LNCaP clone FGC (cell line): ENCODE results near the gene PHF21A.

Experiments
- DNase-seq: peaks from one replicate; pipeline ENCODE4 v3.0.0-alpha.2; 2011; ENCODE audit warnings: low read depth
- H3K4me3 ChIP-seq: 2 replicates; pipeline ENCODE4 v1.5.1; 2011; ENCODE audit warnings: mild to moderate bottlenecking, low read depth, low read length, control low read depth
- TF ChIP-seq, protein P1 (sequence below): IDR thresholded peaks from 2 replicates; pipeline ENCODE4 v1.5.1; 2012; ENCODE audit warnings: mild to moderate bottlenecking; ENCODE audit not compliant: control insufficient read depth, insufficient read depth; ENCODE audit errors: extremely low read depth

Gene PHF21A

DNA sequence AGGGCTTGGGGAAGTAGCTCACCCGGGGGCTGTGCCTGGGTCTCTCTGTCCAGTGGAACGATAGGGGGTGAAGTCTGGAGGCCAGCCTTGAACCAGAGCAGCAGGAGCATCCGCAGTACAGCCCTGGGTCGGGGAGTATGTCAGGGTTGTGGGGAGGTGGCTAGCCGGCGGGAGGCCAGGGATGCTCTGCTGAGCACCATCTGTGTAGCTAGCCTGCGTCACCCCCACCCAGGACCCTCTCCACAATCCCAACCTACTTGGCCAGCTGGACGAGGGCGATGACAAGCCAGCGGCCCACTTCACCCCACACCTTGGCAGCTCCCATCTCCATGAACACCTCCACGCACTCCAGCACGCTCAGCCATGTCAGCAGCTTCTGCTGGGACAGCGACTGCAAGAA, 205.8 kb downstream of the PHF21A start:
- no peak for DNase-seq
- no peak overlapping the region for H3K4me3 ChIP-seq
- TF ChIP-seq, protein P1, sequence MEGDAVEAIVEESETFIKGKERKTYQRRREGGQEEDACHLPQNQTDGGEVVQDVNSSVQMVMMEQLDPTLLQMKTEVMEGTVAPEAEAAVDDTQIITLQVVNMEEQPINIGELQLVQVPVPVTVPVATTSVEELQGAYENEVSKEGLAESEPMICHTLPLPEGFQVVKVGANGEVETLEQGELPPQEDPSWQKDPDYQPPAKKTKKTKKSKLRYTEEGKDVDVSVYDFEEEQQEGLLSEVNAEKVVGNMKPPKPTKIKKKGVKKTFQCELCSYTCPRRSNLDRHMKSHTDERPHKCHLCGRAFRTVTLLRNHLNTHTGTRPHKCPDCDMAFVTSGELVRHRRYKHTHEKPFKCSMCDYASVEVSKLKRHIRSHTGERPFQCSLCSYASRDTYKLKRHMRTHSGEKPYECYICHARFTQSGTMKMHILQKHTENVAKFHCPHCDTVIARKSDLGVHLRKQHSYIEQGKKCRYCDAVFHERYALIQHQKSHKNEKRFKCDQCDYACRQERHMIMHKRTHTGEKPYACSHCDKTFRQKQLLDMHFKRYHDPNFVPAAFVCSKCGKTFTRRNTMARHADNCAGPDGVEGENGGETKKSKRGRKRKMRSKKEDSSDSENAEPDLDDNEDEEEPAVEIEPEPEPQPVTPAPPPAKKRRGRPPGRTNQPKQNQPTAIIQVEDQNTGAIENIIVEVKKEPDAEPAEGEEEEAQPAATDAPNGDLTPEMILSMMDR, result no peak

DNA sequence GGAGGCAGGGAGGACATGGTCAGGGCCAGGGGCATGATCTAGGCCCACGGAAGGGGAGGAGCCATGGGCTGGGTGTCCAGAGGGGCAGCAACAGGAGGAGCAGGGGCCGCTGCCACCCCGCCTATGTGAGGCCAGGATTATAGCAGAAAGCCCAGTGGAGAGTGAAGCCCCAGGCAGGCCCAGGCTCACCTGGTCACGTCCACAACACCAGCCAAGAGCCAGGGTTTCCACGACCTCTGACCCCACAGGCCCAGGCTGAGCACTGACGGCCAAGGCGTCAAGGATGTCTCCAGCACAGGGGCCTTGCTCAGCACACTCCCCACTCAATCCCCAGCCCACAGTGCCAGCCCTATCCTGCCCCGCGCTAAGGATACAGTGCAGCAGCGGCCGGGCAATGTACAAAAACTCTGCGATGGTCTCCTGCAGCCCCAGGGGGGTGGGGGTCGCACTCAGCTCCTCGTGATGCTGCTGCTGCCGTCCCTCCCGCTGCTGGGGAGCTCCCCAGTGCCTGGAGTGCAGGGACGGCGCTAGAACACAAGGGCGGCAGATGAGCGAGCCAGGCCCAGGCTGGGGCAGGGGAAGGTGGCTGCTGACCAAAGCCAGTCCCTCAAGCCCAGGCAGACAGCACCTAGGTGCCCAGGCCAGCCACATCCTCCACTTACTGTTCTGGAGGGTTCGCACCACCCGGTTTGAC, 207.2 kb downstream of the PHF21A start:
- TF ChIP-seq, protein P1, result no peak
- DNase-seq, result no peak

DNA sequence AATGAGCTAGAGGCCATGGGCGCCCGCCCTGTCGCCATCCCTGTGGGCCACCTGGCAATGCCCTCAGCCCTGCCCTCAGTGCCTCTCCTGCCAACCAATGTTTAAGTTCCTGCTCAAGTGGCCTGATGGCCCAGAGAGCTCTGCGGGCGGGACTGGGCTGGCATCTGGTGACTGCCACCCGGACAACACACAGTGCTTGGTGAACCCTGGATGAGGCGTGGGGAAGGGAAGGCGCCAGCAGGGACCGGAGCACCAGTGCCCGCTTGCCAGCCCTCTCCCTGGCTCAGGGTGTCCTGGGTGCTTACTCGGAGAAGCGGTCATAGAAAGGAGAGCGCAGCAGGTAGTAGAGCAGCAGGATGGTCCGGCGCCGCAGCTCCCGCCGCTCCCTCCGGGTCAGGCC, 207.7 kb downstream of the PHF21A start:
- DNase-seq, result no peak
- no peak overlapping the region for H3K4me3 ChIP-seq
- TF ChIP-seq, protein P1, result no peak

More for the DNA sequence above, 207.2 kb downstream of the PHF21A start:
- H3K4me3 ChIP-seq, result no peak overlapping the region

DNA sequence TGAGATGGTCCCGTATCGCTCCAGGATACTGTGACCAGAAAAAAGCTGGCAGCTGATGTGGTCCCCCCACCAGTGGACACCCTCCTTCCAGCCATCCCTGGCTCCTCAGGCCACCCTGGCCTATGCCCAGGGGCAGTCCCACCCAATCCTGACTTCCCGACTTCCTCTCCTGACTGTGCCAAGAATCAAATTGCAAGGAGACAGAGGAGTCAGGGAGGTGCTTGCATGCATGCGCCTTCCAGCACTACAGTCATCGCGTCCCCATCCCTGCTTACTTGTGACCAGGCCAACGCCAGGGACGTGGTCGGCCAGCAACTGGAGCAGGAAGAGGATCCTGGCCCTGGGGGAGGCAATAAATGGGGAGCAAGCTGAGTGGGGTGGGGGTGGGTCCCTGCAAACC, 210.6 kb downstream of the PHF21A start:
- no peak for DNase-seq
- H3K4me3 ChIP-seq, result no peak overlapping the region
- TF ChIP-seq, protein P1, result no peak

DNA sequence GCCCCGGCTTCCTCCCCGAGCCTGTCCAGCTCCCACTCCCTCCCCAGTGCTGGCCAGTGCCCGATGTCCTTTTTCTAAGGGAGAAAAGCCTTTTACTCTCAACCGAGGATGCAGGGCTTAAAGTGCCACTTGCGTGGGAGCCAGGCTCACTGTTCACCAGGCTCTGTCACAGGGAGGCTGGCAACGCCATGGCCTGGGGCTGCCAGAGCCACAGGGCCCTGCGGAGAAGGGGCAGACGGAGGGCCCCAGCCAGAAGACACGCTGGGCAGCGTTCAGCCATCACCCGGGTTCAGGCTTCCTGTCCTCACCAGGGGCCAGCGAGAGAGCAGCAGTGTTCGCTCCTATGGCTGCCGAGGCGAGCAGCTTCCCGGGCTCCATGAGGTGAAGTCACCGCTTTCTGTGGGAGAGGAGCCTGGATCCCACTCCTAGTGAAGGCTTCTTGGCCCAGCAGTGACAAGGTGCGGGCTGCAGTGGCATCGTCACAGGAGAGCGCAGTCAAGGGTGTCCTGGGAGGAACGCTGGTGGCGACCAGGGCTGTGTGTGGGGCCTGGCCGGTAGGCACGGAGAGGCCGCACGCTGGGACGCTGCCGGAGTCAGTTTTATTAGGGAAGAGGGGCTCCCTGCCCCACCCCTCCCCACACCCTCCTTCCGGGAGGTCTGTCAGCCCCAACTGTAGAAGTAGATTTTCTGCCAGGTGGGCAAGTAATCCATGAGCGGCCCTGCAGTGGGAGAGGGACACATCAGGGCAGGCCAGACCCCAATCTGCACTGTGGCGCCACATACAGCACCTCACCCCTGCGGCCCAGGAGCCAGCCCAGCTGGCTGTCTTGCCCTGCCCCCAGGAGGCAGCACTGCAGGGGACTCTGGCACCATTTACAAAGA, 211.4 kb downstream of the PHF21A start:
- H3K4me3 ChIP-seq, result no peak overlapping the region
- TF ChIP-seq, protein P1, result no peak
- DNase-seq, result no peak

DNA sequence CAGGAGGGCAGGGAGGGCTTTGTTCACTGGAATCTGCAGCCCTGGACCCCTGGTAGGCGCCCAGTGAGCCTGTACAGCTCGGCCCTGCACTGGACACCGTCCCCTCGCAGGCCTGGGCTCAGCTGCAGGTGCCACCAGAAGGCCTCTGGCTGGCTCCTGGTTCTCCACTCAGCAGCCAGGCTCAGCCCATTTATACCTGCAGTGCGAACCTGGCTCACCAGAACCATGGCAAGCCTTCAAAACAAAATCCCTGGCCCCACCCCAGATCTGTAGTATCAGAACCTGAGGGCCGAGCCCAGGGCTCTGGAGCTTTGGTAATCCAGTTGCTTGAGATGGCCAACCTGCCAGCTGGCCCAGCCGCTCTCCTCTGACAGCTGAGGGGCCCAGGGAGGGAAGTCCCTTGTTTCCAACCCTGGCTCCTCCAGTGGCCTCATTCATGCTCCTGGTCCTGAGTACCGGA, 213.3 kb downstream of the PHF21A start:
- H3K4me3 ChIP-seq, result no peak overlapping the region
- no peak for DNase-seq
- TF ChIP-seq, protein P1, result no peak
